H54 (cell line): ENCODE measurements around the gene XPO5.
"Not testable (repeated sequence)": the region's sequence is repeated elsewhere in the genome, so short reads cannot be mapped to it uniquely, and the experiment has no call there.

Source experiments
- DNase-seq: peaks from one replicate; pipeline ENCODE4 v3.0.0; 2011; ENCODE audit warnings: low spot score, mixed read lengths; ENCODE audit not compliant: insufficient read length
- FAIRE-seq: peaks from 3 replicates; lab custom pipeline; 2011; peaks lifted over from hg19 to GRCh38; lab: Jason Lieb, UNC
- POLR2A ChIP-seq: IDR thresholded peaks from 2 replicates; pipeline ENCODE4 v1.6.1; 2011; ENCODE audit warnings: low read depth, mild to moderate bottlenecking, low read length

The XPO5 gene

GRCh38 chr6:43559328-43559727 lies 16.5 kb downstream of the XPO5 start:
- TF ChIP-seq POLR2A: no peak
- FAIRE-seq (no peak), DNase-seq (no peak)

GRCh38 chr6:43557620-43558019 lies 18.2 kb downstream of the XPO5 start:
- FAIRE-seq, DNase-seq: not testable (repeated sequence)

- no peak for DNase-seq
- FAIRE-seq: no peak
- no peak for TF ChIP-seq POLR2A
Observed at GRCh38 chr6:43547222-43547621, 28.6 kb downstream of the XPO5 start.

- FAIRE-seq (no peak), DNase-seq (no peak)
Observed at GRCh38 chr6:43544461-43544860, 31.4 kb downstream of the XPO5 start.

GRCh38 chr6:43541774-43542471 lies 33.9 kb downstream of the XPO5 start:
- no peak for FAIRE-seq

More at GRCh38 chr6:43544461-43544860, 31.4 kb downstream of the XPO5 start:
- no peak for TF ChIP-seq POLR2A

GRCh38 chr6:43540507-43540906 lies 35.3 kb downstream of the XPO5 start:
- no peak for FAIRE-seq
- no peak for DNase-seq
- TF ChIP-seq POLR2A: no peak

More at GRCh38 chr6:43541774-43542471, 33.9 kb downstream of the XPO5 start:
- TF ChIP-seq POLR2A: no peak
- no peak for DNase-seq

GRCh38 chr6:43539409-43539808 lies 36.4 kb downstream of the XPO5 start:
- DNase-seq, FAIRE-seq: not testable (repeated sequence)

- DNase-seq, FAIRE-seq: not testable (repeated sequence)
Observed at GRCh38 chr6:43538986-43539385, 36.9 kb downstream of the XPO5 start.

- DNase-seq (no peak), FAIRE-seq (no peak)
- no peak for TF ChIP-seq POLR2A
Observed at GRCh38 chr6:43532201-43532600, 43.6 kb downstream of the XPO5 start.

GRCh38 chr6:43524483-43524961 lies 51.3 kb downstream of the XPO5 start:
- TF ChIP-seq POLR2A: no peak
- FAIRE-seq: no peak
- no peak for DNase-seq

- FAIRE-seq: no peak
Observed at GRCh38 chr6:43523284-43523683, 52.6 kb downstream of the XPO5 start.

GRCh38 chr6:43522547-43523261 lies 53.1 kb downstream of the XPO5 start:
- no peak for TF ChIP-seq POLR2A
- DNase-seq (no peak), FAIRE-seq (no peak)

More at GRCh38 chr6:43523284-43523683, 52.6 kb downstream of the XPO5 start:
- no peak for TF ChIP-seq POLR2A
- DNase-seq: no peak

- no peak for DNase-seq
- TF ChIP-seq POLR2A: no peak
- FAIRE-seq: no peak
Observed at GRCh38 chr6:43521836-43522235, 54.0 kb downstream of the XPO5 start.

GRCh38 chr6:43520097-43520496 lies 55.7 kb downstream of the XPO5 start:
- DNase-seq (no peak), FAIRE-seq (no peak)
- no peak for TF ChIP-seq POLR2A
